Smooth muscle cell of the pulmonary artery (primary cell): ENCODE results near the gene TTC14. TPM values are rescaled to one million over a fixed set of nuclear protein-coding genes. Genes with fewer than 3 reads are reported as not detected.

Experiments
- total RNA-seq: library from RNA; depleted of rRNA; stranded (reverse); fragments of >200 nt; gene quantifications from 2 replicates; pipeline ENCODE4 v1.2.3, GENCODE V29; 2014

The TTC14 gene
- total RNA-seq = 33.8 and 38.9 TPM in 2 replicates

GRCh38 chr3:180601688-180602666, at the start of gene TTC14:
TSS of gene TTC14 (plus strand) at chr3:180602163. CDS start at chr3:180602262, 99 bp downstream.

Other genes with a start within 250 kb of the TTC14 start
- not detected in 2 replicates for gene CCDC39, start 77.3 kb downstream of the TTC14 start, total RNA-seq